ENCODE results near the gene RUNX3.
A peak's percentile ranks its signal among the peaks of the same experiment; 100 is the strongest.

Gene RUNX3

DNA sequence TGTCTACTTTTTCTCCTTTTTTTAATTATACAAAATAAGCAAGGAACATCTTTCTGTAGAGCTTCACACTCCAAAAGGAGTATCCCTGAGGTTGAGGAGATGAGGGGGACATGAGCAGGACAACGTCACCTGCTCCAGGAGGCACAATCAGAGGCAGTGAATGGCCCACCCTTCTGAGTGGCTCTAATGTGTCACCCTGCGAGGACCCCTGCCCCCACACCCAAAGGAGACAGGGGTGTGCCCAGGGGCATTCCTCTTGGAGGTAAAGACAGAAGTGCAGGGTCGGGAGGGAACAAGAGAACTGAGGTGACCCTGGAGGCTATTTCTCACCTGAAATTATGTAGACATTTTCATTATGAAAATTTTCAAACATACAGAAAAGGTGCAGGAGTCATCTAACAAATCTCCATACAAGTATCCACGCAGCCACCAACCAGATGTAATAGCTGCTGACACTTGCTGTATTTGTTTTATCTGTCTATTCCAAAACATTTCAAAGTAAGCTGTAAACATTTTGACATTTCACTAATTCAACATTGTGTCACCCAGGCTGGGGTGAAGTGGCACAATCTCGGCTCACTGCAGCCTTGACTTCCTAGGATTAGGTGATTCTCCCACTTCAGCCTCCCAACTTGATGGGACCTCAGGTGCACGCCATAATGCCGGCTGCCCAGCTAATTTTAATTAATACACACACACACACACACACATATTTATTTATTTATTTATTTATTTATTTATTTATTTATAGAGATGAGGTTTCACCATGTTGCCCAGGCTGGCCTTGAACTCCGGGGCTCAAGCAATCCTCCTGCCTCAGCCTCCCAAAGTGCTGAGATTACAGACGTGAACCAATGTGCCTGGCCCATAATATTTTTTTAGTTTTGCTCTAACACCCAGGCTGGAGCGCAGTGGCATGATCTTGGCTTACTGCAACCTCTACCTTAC, 70.7 kb downstream of the RUNX3 start:
- DNase-seq, result no peak

DNA sequence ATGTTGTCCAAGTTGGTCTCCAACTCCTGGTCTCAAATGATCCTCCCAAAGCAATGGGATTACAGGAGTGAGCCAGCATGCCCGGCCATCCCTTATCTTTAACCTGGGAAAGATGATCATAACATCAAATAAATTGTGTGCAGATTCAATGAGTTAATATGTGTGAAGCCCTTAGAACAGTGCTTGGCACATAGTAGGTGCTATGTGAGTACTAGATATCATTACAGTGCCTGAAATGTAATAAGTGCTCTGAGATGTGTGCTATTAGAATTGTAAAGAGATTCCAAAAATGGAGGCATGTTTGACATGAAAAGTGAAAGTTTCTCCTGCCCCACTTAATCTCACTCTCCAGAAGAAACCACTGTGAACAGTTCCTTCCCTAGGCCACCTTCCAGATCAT, 71.8 kb downstream of the RUNX3 start:
- no peak for DNase-seq

DNA sequence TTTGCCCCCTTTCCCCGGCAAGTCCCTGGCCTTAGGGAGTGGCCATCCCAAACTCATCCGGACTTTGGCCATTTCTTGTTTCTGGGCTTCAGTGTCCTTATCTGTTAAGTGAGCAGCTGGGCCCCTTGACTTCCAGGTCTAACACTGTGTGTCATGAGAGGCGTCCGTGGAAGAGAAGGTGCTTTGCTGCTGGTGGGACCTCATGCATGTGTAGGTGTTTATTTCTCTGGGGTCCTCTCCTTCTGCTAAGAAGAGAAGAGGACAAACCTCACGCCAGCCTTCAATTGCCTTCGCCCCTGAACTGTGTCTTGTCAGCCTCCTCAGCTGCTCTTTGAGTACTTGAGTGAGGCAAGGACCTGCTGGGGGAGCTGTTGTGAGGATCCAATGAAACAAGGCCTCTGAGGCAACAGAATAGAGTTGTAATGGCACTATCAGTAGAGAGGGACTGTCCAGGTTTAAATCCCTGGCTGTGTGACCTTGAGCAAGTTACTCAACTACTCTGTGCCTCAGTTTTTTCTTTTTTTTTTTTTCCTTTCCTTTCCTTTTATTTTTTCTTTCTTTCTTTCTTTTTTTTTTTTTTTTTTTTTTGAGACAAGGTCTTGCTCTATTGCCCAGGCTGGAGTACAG, 72.5 kb downstream of the RUNX3 start:
- DNase-seq, result no peak

DNA sequence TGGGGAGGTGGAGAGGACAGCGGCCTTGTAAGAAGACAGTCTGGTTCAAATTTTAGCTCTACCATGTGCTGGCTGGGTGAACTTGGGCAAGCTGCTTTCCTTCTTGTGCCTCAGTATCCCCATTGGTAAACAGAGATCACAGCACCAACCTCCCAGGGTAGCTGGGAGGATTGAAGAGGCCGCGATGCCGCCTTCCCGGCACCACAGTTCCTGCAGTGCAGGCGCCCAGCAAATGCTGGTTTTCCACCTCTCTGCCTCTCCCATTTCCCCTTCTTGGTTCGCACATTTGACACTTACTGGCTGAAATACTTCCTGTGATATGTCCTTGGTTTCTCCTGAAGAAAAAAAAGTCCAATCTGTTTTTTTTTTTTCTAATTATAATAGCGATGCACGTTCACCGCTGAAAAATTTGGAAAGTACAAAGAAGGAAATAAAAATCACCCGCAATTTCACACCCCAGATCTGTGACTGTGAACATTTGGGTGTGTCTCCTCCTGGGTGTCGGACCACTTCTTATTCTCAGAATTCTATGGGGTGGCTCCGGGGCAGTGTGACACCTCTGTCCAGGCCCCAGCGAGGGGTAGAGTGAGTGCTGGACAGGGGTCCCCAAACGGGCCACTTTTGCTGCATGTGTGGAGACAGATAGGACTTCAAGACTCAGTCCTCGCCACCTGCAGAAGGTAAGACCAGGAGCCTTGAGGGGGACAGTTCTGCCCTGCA, 73.1 kb downstream of the RUNX3 start:
- DNase-seq, result no peak

DNA sequence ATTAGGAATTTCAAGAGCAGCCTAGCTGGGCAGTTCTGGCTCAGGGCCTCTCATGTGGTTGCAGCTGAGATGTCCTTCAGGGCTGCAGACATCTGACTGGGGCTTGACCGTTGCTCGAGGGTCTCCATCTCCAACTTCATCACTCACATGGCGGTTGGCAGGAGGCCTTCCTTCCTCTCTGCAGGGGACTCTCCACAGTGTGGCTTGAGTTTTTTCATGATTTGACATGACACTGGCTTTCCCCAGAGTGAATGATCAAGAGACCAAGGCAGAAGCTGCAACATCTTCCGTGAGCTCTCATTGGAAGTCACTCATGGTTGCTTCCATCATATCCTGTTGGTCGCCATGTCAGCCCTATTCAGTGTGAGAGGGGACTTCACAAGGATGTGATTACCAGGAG, 74.6 kb downstream of the RUNX3 start:
- DNase-seq, result no peak

DNA sequence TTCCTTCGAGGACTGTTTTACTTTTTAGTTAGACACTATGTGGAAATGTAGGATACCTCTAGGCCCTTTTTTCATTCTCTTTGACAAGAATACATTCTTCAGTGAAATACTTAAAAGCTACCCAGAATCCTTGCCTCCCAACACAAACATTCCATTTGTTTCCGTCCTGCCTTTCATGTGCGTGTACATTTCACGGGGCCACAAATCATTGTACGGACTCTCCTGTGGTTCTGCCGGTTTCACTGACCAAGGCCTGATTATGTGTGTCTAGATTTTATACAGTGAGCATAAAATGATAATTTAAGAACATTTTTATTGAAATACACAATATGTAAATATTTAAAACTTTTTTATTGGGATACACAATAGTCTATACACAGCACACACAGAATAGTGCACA, 76.4 kb downstream of the RUNX3 start:
- DNase-seq, result no peak

DNA sequence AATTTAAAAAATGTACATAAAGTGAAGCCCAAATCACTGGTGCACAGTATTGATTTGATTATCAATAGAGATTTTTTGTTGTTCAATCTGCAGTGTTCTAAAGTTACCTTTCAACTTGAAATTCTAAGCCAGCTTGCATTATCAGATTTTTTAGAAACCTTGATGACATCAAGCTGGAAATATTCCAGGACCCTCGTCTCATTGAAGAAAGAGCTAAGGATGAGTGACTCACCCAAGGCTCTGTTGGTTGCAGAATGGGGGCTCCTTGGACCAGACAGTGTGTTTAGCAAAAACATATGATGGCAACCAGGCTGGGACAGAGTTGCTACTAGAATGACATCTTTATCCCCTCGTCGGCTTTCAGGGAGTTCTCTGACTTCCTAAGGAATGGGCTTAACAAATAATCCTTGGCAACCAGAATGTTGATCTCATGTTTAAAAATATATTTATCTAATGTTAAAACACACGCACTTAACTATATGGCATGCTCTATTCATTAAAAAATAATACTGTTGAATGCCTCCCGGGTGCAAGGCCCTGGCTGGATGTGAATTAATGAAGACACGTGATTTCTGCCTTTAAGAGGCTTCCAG, 79.7 kb downstream of the RUNX3 start:
- peak; percentile 31 for DNase-seq

DNA sequence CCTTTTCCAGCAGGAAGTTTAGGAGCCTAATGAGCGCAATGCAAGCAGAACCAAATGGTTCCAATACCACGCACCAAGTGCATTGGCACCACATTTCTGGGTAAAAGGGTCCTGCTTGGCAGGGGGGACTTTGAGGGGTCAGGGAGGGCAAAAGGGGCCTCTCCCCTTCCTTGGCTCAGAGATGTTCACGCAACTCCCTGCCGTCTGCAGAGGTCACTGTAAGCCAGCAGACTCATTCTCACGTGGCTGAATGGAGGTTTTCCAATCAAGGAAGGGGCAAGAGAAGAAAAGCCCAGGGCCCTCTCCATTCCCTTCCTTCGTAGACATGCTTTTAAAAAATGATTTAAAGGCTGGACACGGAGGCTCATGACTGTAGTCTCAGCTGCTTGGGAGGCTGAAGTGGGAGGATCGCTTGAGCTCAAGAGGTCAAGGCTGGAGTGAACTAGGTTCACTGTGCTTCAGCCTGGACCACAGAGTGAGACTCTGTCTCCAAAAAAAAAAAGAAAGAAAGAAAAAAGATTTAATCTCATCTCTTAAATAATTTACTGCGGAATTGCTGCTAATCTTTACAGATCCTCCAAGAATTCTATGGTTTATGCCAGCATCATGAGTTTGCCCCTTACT, 80.3 kb downstream of the RUNX3 start:
- DNase-seq, result peak; percentile 55
